Measurements from ENCODE around the gene JAML. TPM values are rescaled to one million over a fixed set of nuclear protein-coding genes. Genes with fewer than 3 reads are reported as not detected.

JAML gene
- total RNA-seq, 1 donor from 2014 or later = 1.5 TPM

DNA sequence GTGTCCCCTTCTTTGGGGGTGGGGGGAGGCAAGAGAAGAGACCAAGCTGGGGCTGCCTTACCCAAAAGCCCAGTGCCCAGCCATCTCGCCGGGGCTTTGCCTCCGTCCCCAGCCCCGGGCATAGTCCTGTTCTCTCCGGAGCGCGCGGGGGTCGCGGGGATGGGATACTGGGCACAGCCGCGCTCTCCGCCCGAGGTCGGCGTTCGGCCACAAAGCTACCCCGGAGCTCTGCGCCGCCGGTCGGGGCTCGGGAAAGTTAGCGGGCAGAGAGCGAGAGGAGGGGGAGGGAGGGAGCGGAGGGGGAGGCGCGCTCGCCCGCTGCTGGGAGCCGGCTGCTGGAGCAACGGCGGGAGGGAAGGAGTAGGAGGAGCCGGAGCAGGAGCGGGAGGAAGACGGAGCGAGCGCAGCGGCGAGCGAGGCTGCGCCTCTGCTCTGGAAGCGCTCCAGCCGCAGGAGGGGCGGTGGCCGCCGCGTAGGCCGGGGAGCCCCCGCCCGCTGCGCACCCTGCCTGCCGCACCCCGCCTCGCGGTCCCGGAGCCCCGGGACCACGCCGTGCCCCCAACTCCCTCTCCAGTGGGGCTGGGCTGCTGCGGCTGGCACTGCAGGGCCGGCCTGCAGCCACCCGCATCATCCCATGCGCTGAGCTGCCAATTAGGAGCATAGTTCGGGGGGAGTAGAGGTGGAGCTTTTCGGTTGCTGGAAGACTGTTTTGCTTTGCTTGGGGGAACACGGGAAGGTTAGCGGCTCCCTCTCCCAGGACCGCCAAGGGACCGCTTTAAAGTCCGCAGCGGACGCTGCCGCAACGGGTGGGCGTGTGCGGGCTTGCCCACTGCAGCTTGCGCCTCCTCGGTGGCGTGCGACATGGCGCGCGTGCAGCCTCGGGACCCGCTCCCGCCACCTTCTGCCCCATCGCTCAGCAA is 72.0 kb downstream of the JAML start, which contains the start of gene SCN4B:
TSS of gene SCN4B (minus strand) at position 272 of the 920 bp plus-strand sequence. CDS start at position 122, 150 bp downstream.
- TF ChIP-seq, protein P1, sequence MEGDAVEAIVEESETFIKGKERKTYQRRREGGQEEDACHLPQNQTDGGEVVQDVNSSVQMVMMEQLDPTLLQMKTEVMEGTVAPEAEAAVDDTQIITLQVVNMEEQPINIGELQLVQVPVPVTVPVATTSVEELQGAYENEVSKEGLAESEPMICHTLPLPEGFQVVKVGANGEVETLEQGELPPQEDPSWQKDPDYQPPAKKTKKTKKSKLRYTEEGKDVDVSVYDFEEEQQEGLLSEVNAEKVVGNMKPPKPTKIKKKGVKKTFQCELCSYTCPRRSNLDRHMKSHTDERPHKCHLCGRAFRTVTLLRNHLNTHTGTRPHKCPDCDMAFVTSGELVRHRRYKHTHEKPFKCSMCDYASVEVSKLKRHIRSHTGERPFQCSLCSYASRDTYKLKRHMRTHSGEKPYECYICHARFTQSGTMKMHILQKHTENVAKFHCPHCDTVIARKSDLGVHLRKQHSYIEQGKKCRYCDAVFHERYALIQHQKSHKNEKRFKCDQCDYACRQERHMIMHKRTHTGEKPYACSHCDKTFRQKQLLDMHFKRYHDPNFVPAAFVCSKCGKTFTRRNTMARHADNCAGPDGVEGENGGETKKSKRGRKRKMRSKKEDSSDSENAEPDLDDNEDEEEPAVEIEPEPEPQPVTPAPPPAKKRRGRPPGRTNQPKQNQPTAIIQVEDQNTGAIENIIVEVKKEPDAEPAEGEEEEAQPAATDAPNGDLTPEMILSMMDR (IDR thresholded peaks at IDR 0.05) = no peak
- Mint-ChIP-seq H3K27me3 (peaks cover 68% of the 10 kb centered on the region), H3K4me1 (peaks cover 6% of the 10 kb centered on the region), H3K9me3 (no peaks in the 10 kb centered on the region), H3K27ac (no peak within 1 kb of the TSS), H3K36me3 (ENCODE audit: low read depth) (no peaks in the 10 kb centered on the region), H3K4me3 (no peak within 1 kb of the TSS)
- DNase-seq = no peak
- ATAC-seq (ENCODE audit: low read depth) = no peak
- POLR2A ChIA-PET = no interaction called here
- CTCF ChIA-PET = no interaction called here
- intact Hi-C loops (cut with micrococcal nuclease) = no loop called here

DNA sequence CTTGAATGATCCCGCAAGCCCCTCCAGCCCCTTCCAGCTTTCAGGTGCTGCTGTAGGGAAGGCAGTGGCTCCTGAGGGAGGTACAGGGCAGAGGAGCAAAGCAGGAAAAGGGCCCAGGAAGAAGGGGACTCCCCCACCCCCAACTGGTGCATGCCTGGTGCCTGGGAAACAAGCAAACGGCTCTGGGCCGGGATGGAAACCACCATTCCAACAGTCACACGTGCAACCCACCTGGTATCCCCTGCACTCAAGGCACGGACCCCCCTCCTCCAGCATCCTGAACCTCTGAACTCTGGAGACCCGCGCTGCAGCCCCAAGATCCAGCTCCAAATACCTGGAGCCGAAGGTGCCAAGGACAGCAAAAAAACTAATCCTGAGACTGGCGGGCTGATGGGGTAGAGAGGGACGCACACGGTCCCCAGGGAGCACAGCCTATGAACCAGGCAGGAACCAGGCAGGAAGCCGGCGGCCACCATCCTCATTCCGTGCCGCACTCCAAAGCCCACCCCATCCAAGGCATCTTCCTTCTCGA is 72.7 kb downstream of the JAML start:
- intact Hi-C loops (cut with micrococcal nuclease) = no loop called here
- TF ChIP-seq, protein P1 (IDR thresholded peaks at IDR 0.05) = no peak
- POLR2A ChIA-PET = no interaction called here
- Mint-ChIP-seq H3K4me3 (no peak overlapping the region), H3K9me3 (no peaks in the 10 kb centered on the region), H3K27ac (no peak overlapping the region), H3K27me3 (peaks cover 68% of the 10 kb centered on the region), H3K36me3 (ENCODE audit: low read depth) (no peaks in the 10 kb centered on the region), H3K4me1 (peaks cover 6% of the 10 kb centered on the region)
- no peak for DNase-seq
- CTCF ChIA-PET = no interaction called here
- no peak for ATAC-seq (ENCODE audit: low read depth)

DNA sequence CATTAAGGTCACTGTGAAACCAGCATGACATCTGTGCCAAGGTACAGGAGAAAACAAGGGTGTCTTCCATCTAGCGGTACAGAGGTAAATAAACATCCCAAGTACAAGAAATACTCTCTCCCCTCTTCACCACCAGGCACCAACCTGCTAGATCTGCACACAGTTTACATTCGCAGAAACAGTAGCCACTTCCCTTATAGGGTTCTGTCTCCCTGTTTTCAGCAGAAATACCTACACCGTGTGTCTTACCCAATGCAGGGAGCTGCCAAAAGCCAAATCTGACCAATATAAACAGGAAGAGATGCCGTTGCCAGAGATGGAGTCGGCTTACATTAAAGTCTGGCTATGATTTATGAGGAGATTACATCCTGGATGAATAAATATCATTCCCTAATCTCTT is 73.4 kb downstream of the JAML start:
- Mint-ChIP-seq H3K9me3 (no peaks in the 10 kb centered on the region), H3K36me3 (ENCODE audit: low read depth) (no peaks in the 10 kb centered on the region), H3K4me3 (no peak overlapping the region), H3K27ac (no peak overlapping the region), H3K27me3 (peaks cover 65% of the 10 kb centered on the region), H3K4me1 (peaks cover 7% of the 10 kb centered on the region)
- ATAC-seq (ENCODE audit: low read depth) (no peak), DNase-seq (no peak)
- intact Hi-C loops (cut with micrococcal nuclease) = no loop called here
- CTCF ChIA-PET = no interaction called here
- POLR2A ChIA-PET = no interaction called here
- TF ChIP-seq, protein P1 (IDR thresholded peaks at IDR 0.05) = no peak

DNA sequence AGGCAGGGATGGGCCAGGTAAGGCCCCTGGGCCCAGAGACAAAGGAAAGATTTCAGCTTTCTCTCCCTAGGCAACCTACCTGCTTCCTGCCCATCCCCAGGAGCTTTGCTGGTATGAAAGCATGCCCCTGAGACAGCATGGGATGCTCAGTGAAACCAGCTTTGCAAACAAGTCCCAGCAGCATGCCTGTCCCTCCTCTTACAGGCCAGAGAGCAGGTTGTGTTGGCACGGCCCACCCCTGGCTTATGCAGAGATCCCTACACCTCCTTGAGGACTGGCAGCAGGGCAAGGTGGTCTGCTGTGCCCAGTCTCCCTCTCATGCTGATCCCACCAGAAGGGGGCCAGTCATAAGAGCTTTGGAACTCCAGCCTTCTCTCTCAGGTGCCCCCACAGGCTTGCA is 75.3 kb downstream of the JAML start:
- ATAC-seq (ENCODE audit: low read depth) = no peak
- intact Hi-C loops (cut with micrococcal nuclease) = loop anchor here (5.0 kb wide), 1 partner anchor 418 kb away; the partner anchor contains the start of gene IFT46
- no peak overlapping the region for H3K4me3 Mint-ChIP-seq
- ChIA-PET POLR2A (no interaction called here), CTCF (no interaction called here)
- H3K27ac Mint-ChIP-seq = no peak overlapping the region
- H3K27me3 Mint-ChIP-seq = peaks cover 59% of the 10 kb centered on the region
- TF ChIP-seq, protein P1 (IDR thresholded peaks at IDR 0.05) = no peak
- no peaks in the 10 kb centered on the region for H3K9me3 Mint-ChIP-seq
- no peak for DNase-seq
- H3K4me1 Mint-ChIP-seq = peaks cover 11% of the 10 kb centered on the region
- H3K36me3 Mint-ChIP-seq (ENCODE audit: low read depth) = no peaks in the 10 kb centered on the region

DNA sequence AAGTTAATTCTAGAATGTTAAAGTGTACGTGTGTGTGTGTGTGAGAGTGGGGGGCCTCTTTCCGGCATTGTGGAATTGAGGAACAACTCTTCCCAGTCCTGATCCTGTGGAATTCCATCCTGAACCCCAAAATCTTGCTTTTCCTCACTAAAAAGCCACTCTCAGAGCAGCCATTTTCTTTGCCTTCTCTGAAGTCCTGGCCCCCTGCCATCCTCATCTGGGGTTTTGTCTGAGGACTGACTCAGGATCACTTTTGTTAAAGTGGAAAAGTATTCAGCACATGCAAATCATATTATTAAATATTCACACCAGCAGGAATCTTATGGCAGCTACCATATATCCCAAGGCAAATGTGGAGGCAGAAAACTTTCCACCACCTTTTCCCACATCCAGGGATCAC is 76.0 kb downstream of the JAML start:
- TF ChIP-seq, protein P1 (IDR thresholded peaks at IDR 0.05) = no peak
- CTCF ChIA-PET = interaction anchor here (1.2 kb wide), 1 partner anchor 22 kb away, joined by 4 read pairs; no protein-coding TSS in a partner anchor
- Mint-ChIP-seq H3K36me3 (ENCODE audit: low read depth) (no peaks in the 10 kb centered on the region), H3K27ac (no peak overlapping the region), H3K4me3 (no peak overlapping the region), H3K9me3 (no peaks in the 10 kb centered on the region), H3K27me3 (peaks cover 60% of the 10 kb centered on the region), H3K4me1 (peaks cover 10% of the 10 kb centered on the region)
- POLR2A ChIA-PET = no interaction called here
- DNase-seq = no peak
- no peak for ATAC-seq (ENCODE audit: low read depth)
- intact Hi-C loops (cut with micrococcal nuclease) = loop anchor here (5.0 kb wide), 1 partner anchor 418 kb away; the partner anchor contains the start of gene IFT46
